ENCODE data around the gene RGS7. TPM values are rescaled to one million over a fixed set of nuclear protein-coding genes. Genes with fewer than 3 reads are reported as not detected.
"Not testable (repeated sequence)": the region's sequence is repeated elsewhere in the genome, so short reads cannot be mapped to it uniquely, and the experiment has no call there.

The RGS7 gene
- total RNA-seq, 1 donor from 2014 or later, result not detected

DNA sequence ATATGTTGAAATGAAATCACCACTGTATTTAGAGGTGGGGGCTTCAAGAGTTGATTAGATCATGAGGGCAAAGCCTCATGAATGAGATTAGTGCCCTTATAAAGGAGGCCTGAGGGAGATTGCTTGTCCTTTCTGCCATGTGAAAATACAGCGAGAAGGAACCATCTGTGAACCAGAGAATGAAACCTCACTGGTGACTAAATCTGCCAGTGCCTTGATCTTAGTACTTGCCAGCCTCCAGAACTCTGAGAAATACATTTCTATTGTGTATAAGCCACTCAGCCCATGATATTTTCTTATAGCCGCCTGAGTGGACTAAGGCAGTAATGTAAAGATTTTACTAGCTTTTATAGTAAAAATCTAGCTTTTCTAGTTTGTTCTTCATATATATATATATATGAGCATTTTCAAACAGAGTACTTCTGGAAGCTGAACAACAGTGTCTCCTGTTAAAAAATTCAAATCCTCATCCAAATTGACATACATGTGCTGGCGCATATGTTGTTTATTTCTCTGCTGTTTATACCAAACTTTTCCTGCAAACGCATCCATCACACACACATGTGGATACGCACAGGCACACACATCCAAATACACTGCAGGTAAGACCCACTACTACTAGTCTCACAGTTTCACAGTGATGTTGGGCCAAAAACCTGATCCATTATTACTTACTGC lies 213.1 kb downstream of the RGS7 start:
- intact Hi-C loops (cut with DNase I), result no loop called here
- TF ChIP-seq, protein P1, sequence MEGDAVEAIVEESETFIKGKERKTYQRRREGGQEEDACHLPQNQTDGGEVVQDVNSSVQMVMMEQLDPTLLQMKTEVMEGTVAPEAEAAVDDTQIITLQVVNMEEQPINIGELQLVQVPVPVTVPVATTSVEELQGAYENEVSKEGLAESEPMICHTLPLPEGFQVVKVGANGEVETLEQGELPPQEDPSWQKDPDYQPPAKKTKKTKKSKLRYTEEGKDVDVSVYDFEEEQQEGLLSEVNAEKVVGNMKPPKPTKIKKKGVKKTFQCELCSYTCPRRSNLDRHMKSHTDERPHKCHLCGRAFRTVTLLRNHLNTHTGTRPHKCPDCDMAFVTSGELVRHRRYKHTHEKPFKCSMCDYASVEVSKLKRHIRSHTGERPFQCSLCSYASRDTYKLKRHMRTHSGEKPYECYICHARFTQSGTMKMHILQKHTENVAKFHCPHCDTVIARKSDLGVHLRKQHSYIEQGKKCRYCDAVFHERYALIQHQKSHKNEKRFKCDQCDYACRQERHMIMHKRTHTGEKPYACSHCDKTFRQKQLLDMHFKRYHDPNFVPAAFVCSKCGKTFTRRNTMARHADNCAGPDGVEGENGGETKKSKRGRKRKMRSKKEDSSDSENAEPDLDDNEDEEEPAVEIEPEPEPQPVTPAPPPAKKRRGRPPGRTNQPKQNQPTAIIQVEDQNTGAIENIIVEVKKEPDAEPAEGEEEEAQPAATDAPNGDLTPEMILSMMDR (IDR thresholded peaks at IDR 0.05), result no peak
- Histone ChIP-seq H3K36me3 (no peaks in the 10 kb centered on the region), H3K27ac (no peak overlapping the region), H3K27me3 (no peaks in the 10 kb centered on the region), H3K4me1 (no peaks in the 10 kb centered on the region), H3K9me3 (no peaks in the 10 kb centered on the region), H3K4me3 (no peak overlapping the region)
- DNase-seq (no peak), ATAC-seq (no peak)

DNA sequence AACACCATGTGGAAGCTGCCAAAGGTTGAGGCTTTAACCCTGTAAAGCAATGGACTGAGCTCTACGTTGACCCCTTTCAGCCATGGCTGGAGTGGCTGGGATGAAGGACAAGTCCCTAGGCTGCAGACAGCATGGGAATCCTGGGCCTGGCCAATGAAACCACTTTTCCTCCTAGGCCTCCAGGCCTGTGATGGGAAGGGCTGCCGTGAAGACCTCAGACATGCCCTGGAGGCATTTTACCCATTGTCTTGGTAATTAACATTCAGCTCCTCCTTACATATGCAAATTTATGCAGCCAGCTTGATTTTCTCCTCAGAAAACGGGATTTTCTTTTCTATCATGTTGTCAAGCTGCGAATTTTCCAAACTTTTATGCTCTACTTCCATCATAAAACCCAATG lies 214.5 kb downstream of the RGS7 start:
- DNase-seq, result no peak
- Histone ChIP-seq H3K4me3 (no peak overlapping the region), H3K9me3 (no peaks in the 10 kb centered on the region), H3K27ac (no peak overlapping the region), H3K27me3 (no peaks in the 10 kb centered on the region), H3K36me3 (no peaks in the 10 kb centered on the region), H3K4me1 (no peaks in the 10 kb centered on the region)
- TF ChIP-seq, protein P1 (IDR thresholded peaks at IDR 0.05), result no peak
- intact Hi-C loops (cut with DNase I), result no loop called here
- no peak for ATAC-seq

DNA sequence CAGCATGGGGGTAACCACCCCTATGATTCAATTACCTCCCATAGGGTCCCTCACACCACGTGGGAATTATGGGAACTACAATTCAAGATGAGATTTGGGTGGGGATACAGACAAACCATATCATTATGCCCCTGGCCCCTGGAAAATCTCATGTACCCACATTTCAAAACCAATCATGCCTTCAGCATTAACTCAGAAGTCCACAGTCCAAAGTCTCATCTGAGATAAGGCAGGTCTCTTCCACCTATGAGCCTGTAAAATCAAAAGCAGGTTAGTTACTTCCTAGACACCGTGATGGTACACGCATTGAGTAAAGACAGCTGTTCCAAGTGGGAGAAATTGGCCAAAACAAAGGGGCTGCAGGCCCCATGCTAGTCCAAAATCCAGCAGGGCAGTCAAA lies 215.4 kb downstream of the RGS7 start:
- H3K27me3 ChIP-seq; H3K36me3 ChIP-seq; intact Hi-C loops (cut with DNase I); H3K9me3 ChIP-seq; H3K4me3 ChIP-seq; DNase-seq; H3K27ac ChIP-seq; H3K4me1 ChIP-seq; ATAC-seq: not testable (repeated sequence)

DNA sequence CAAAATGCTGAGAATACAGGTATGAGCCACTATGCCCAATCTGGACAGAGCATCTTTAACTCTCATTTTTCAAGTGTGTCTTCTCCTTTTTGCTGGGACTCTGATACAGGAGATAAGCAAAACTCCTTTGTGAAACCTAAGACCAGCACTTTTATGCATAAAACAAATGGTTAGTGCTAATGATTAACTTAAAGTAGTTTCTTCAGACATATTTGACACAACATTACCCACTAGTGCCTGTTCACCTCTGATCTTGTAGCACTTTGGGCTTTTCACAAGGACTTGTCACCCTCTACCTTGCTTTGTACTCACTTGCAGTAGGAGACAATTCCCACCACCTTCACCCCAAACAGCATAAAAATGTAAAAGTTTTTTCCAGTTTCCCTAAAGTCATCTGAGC lies 216.3 kb downstream of the RGS7 start:
- Histone ChIP-seq H3K4me3 (no peak overlapping the region), H3K27ac (no peak overlapping the region), H3K9me3 (no peaks in the 10 kb centered on the region), H3K4me1 (no peaks in the 10 kb centered on the region), H3K27me3 (no peaks in the 10 kb centered on the region), H3K36me3 (no peaks in the 10 kb centered on the region)
- ATAC-seq, result no peak
- no peak for DNase-seq
- intact Hi-C loops (cut with DNase I), result no loop called here
- TF ChIP-seq, protein P1 (IDR thresholded peaks at IDR 0.05), result no peak

DNA sequence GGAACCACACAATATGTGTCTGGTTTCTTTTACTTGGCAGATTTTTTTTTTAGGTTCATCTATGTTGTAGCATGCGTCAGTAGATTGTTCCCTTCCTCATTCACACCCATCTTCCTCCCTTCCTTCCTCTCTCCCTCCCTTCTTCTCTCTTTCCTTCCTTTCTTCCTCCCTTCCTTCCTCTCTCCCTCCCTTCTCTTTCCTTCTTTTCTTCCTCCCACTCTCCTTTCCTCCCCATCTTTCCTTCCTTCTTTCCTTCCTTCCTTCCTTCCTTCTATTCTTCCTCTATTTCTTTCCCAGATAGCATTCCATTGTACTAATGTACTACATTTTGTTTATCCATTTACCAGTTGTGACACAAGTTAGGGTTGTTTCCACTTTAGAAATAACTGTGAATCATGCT lies 218.0 kb downstream of the RGS7 start:
- ATAC-seq (no peak), DNase-seq (no peak)
- Histone ChIP-seq H3K27me3 (no peaks in the 10 kb centered on the region), H3K9me3 (no peaks in the 10 kb centered on the region), H3K4me3 (no peak overlapping the region), H3K36me3 (no peaks in the 10 kb centered on the region), H3K4me1 (no peaks in the 10 kb centered on the region), H3K27ac (no peak overlapping the region)
- TF ChIP-seq, protein P1 (IDR thresholded peaks at IDR 0.05), result no peak
- intact Hi-C loops (cut with DNase I), result no loop called here

DNA sequence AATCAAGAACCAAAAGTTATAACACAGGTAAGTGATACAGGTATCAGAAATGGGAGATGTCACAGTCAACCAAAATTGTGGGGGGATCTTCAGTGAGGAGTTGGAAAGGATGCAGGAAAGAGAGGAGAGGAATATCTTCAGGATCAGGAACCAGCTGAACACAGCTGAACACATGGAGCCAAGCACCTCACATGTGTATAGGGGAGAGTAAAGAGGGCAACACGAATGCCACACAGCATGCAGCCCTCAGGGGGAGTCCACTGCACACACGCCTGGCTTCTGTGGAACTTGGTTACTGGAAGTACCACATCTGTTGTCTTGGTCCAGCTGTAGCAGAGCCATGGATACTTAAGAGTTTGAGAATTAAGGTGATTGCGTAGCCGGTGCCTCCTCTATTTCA lies 218.8 kb downstream of the RGS7 start:
- H3K4me1 ChIP-seq, result no peaks in the 10 kb centered on the region
- intact Hi-C loops (cut with DNase I), result no loop called here
- no peaks in the 10 kb centered on the region for H3K9me3 ChIP-seq
- H3K27ac ChIP-seq, result no peak overlapping the region
- no peaks in the 10 kb centered on the region for H3K27me3 ChIP-seq
- ATAC-seq, result no peak
- no peak for DNase-seq
- TF ChIP-seq, protein P1 (IDR thresholded peaks at IDR 0.05), result no peak
- H3K36me3 ChIP-seq, result no peaks in the 10 kb centered on the region
- H3K4me3 ChIP-seq, result no peak overlapping the region

Data from upper lobe of right lung (tissue), 1 donor.